A549 (cell line): ENCODE results near the gene FAM228A.

ENCODE experiments used
- CHD4 ChIP-seq: fragments of 200-600 bp; sonication (generic); IDR thresholded peaks from 2 replicates; pipeline ENCODE4 v1.6.1; 2016; ENCODE audit warnings: antibody characterized with exemption, mild to moderate bottlenecking, borderline replicate concordance
- CTCF ChIP-seq: fragments of >200 bp; sonication (Bioruptor Twin); formaldehyde crosslinking; IDR thresholded peaks from 3 replicates; pipeline ENCODE4 v1.5.1; 2016
- E2F6 ChIP-seq: IDR thresholded peaks from 2 replicates; pipeline ENCODE4 v1.6.1; 2012; ENCODE audit warnings: low read depth, borderline replicate concordance
- EP300 ChIP-seq, 2 experiments: fragments of >200 bp; sonication (Bioruptor Twin); formaldehyde crosslinking; IDR thresholded peaks; 2 replicates in 1 of 2; 3 replicates in 1 of 2; pipeline ENCODE4 v1.6.1; 2016 to 2017
- MAZ ChIP-seq: fragments of 150-350 bp; IDR thresholded peaks from 2 replicates; pipeline ENCODE4 v1.6.1; 2014; ENCODE audit warnings: antibody characterized with exemption, low read depth, low read length, borderline replicate concordance
- PBX3 ChIP-seq: IDR thresholded peaks from 2 replicates; pipeline ENCODE4 v1.6.1; 2012
- POLR2A ChIP-seq: IDR thresholded peaks from 2 replicates; pipeline ENCODE4 v1.6.1; 2012; ENCODE audit warnings: mild to moderate bottlenecking, low read length
- USF2 ChIP-seq: fragments of 450-650 bp; IDR thresholded peaks from 2 replicates; pipeline ENCODE4 v1.6.1; 2014; ENCODE audit warnings: antibody characterized with exemption

GRCh38 chr2:24239553-24239952 is 64.7 kb downstream of the FAM228A start:
- TF ChIP-seq E2F6 (no peak), POLR2A (no peak), PBX3 (no peak), USF2 (no peak), CTCF (no peak), MAZ (no peak), CHD4 (no peak), EP300 (IDR thresholded peaks at IDR 0.05) (no peak)
